ENCODE results near the gene LY6G6F.

DNA sequence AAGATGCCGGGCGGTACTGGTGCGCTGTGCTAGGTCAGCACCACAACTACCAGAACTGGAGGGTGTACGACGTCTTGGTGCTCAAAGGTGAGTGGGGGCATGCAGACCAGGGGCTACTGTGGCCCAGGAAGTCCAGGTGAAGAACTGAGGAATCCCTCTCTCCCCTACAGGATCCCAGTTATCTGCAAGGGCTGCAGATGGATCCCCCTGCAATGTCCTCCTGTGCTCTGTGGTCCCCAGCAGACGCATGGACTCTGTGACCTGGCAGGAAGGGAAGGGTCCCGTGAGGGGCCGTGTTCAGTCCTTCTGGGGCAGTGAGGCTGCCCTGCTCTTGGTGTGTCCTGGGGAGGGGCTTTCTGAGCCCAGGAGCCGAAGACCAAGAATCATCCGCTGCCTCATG lies 1.0 kb downstream of the LY6G6F start:
- TF ChIP-seq, protein P1, sequence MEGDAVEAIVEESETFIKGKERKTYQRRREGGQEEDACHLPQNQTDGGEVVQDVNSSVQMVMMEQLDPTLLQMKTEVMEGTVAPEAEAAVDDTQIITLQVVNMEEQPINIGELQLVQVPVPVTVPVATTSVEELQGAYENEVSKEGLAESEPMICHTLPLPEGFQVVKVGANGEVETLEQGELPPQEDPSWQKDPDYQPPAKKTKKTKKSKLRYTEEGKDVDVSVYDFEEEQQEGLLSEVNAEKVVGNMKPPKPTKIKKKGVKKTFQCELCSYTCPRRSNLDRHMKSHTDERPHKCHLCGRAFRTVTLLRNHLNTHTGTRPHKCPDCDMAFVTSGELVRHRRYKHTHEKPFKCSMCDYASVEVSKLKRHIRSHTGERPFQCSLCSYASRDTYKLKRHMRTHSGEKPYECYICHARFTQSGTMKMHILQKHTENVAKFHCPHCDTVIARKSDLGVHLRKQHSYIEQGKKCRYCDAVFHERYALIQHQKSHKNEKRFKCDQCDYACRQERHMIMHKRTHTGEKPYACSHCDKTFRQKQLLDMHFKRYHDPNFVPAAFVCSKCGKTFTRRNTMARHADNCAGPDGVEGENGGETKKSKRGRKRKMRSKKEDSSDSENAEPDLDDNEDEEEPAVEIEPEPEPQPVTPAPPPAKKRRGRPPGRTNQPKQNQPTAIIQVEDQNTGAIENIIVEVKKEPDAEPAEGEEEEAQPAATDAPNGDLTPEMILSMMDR (IDR thresholded peaks at IDR 0.05 in 4 of 5, conservative IDR thresholded peaks at IDR 0.05 in 1 of 5), result no peak
- TF ChIP-seq POLR2A (IDR thresholded peaks at IDR 0.05), result no peak

Measured in gastrocnemius medialis (tissue), 4 donors.